Panc1 (cell line): ENCODE data around the gene HM13.

ENCODE experiments used
- POLR2AphosphoS5 ChIP-seq: IDR thresholded peaks from 2 replicates; pipeline ENCODE4 v1.6.1; 2012; ENCODE audit warnings: mild to moderate bottlenecking, low read depth, low read length, moderate library complexity
- SIN3A ChIP-seq: IDR thresholded peaks from 2 replicates; pipeline ENCODE4 v1.6.1; 2012; ENCODE audit warnings: low read depth, mild to moderate bottlenecking, low read length, moderate library complexity, borderline replicate concordance; ENCODE audit not compliant: insufficient read depth
- TCF7L2 ChIP-seq: IDR thresholded peaks from 2 replicates; pipeline ENCODE4 v1.6.1; 2011; ENCODE audit warnings: mild to moderate bottlenecking, low read depth, low read length, inconsistent platforms
- TF ChIP-seq, protein P1 (sequence below): fragments of 450-650 bp; IDR thresholded peaks from 2 replicates; pipeline ENCODE4 v1.5.1; 2017; ENCODE audit warnings: mild to moderate bottlenecking
- TF ChIP-seq, protein P2 (sequence below), 2 experiments: IDR thresholded peaks; 2 replicates each; pipeline ENCODE4 v1.6.1; 2011 to 2012; ENCODE audit warnings: low read depth in 2 of 2, control low read depth in 1 of 2, low read length in 1 of 2, mild to moderate bottlenecking in 1 of 2, moderate library complexity in 1 of 2; ENCODE audit not compliant: insufficient read depth in 1 of 2

DNA sequence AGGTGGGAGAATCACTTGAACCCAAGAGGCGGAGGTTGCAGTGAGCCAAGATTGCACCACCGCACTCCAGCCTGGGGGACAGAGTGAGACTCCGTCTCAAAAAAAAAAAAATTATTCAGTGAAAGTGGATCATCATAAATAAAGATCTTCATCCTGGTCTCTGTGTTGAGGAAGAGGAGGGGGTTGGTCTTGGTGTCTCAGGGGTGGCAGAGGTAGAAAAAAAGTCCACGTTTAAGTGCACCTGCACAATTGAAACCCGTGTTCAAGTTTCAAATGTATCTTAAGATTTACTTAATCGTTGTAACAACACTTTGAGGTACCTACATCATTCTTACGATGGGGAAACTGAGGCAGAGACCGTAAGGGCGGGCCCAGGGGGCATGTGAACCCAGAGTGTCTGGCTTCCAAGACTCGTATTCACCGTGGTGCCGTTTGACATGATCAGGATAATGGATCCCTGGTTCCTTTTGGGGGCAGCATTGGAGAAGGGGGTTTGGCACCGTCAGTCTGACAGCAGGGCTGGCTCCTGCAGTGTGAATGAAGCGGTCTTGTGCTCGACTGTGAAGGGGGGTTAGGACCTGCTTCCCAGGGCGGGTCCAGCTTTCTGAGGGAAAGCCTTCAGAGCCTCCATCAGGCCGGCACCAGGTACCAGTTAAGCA, 57.9 kb downstream of the HM13 start:
- TF ChIP-seq, protein P1, sequence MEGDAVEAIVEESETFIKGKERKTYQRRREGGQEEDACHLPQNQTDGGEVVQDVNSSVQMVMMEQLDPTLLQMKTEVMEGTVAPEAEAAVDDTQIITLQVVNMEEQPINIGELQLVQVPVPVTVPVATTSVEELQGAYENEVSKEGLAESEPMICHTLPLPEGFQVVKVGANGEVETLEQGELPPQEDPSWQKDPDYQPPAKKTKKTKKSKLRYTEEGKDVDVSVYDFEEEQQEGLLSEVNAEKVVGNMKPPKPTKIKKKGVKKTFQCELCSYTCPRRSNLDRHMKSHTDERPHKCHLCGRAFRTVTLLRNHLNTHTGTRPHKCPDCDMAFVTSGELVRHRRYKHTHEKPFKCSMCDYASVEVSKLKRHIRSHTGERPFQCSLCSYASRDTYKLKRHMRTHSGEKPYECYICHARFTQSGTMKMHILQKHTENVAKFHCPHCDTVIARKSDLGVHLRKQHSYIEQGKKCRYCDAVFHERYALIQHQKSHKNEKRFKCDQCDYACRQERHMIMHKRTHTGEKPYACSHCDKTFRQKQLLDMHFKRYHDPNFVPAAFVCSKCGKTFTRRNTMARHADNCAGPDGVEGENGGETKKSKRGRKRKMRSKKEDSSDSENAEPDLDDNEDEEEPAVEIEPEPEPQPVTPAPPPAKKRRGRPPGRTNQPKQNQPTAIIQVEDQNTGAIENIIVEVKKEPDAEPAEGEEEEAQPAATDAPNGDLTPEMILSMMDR = no peak
- TF ChIP-seq, protein P2, sequence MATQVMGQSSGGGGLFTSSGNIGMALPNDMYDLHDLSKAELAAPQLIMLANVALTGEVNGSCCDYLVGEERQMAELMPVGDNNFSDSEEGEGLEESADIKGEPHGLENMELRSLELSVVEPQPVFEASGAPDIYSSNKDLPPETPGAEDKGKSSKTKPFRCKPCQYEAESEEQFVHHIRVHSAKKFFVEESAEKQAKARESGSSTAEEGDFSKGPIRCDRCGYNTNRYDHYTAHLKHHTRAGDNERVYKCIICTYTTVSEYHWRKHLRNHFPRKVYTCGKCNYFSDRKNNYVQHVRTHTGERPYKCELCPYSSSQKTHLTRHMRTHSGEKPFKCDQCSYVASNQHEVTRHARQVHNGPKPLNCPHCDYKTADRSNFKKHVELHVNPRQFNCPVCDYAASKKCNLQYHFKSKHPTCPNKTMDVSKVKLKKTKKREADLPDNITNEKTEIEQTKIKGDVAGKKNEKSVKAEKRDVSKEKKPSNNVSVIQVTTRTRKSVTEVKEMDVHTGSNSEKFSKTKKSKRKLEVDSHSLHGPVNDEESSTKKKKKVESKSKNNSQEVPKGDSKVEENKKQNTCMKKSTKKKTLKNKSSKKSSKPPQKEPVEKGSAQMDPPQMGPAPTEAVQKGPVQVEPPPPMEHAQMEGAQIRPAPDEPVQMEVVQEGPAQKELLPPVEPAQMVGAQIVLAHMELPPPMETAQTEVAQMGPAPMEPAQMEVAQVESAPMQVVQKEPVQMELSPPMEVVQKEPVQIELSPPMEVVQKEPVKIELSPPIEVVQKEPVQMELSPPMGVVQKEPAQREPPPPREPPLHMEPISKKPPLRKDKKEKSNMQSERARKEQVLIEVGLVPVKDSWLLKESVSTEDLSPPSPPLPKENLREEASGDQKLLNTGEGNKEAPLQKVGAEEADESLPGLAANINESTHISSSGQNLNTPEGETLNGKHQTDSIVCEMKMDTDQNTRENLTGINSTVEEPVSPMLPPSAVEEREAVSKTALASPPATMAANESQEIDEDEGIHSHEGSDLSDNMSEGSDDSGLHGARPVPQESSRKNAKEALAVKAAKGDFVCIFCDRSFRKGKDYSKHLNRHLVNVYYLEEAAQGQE (IDR thresholded peaks at IDR 0.05; ENCODE audit: insufficient read depth in 1 of 2, low read depth in 2 of 2, low read length in 1 of 2) = no peak
- TF ChIP-seq POLR2AphosphoS5 (no peak), TCF7L2 (no peak), SIN3A (no peak)
